CD4-positive, alpha-beta T cell (primary cell): ENCODE results near the gene WDR35. TPM values are rescaled to one million over a fixed set of nuclear protein-coding genes. Genes with fewer than 3 reads are reported as not detected.
"Not testable (repeated sequence)": the region's sequence is repeated elsewhere in the genome, so short reads cannot be mapped to it uniquely, and the experiment has no call there.

ENCODE experiments used
- ATAC-seq: fragments of 200-7000 bp; cut with Tn5 transposase; one replicate; pipeline ENCODE4 v1.10.0; 2022; ENCODE audit warnings: mild to moderate bottlenecking; ENCODE audit not compliant: poor library complexity
- CTCF ChIA-PET: fragments of 350-600 bp; sonication (Branson Sonifier 250); formaldehyde crosslinking; loops from one replicate; lab custom pipeline; 2021; ENCODE audit warnings: antibody characterized with exemption, inconsistent platforms; lab: Charles Lee
- POLR2A ChIA-PET: fragments of 350-600 bp; sonication (Branson Sonifier 250); formaldehyde crosslinking; loops from one replicate; lab custom pipeline; 2021; ENCODE audit warnings: antibody characterized with exemption, inconsistent platforms; lab: Charles Lee
- DNase-seq, 14 experiments: peaks; one replicate each; pipeline ENCODE4 v3.0.0-alpha.2; 2013 to 2020; ENCODE audit warnings: mixed read lengths in 2 of 14
- H3K27ac ChIP-seq, 2 donors: one replicate each; pipeline versions ENCODE4 v1.5.1 to v1.7.0; 2013; ENCODE audit warnings: low read length in 2 of 2, low read depth in 1 of 2, mild to moderate bottlenecking in 1 of 2
- H3K27me3 ChIP-seq, 2 experiments: 1 replicate in 1 of 2; 2 replicates in 1 of 2; pipeline versions ENCODE4 v1.6.1 to v1.7.0; 2013; ENCODE audit warnings: low read length in 2 of 2, control low read depth in 1 of 2, mild to moderate bottlenecking in 1 of 2, moderate library complexity in 1 of 2; ENCODE audit not compliant: insufficient read depth in 2 of 2, control insufficient read depth in 1 of 2
- H3K36me3 ChIP-seq: one replicate; pipeline ENCODE4 v1.6.1; 2013; ENCODE audit warnings: low read length, control low read depth; ENCODE audit not compliant: insufficient read depth
- H3K4me1 ChIP-seq: one replicate; pipeline ENCODE4 v1.6.1; 2013; ENCODE audit warnings: low read length, control low read depth; ENCODE audit not compliant: insufficient read depth
- H3K4me3 ChIP-seq: one replicate; pipeline ENCODE4 v1.5.1; 2013; ENCODE audit warnings: mild to moderate bottlenecking, low read length, moderate library complexity
- H3K9me3 ChIP-seq, 2 experiments: 1 replicate in 1 of 2; 2 replicates in 1 of 2; pipeline versions ENCODE4 v1.6.1 to v1.7.0; 2013; ENCODE audit warnings: low read length in 2 of 2, mild to moderate bottlenecking in 2 of 2, control low read depth in 1 of 2, moderate library complexity in 1 of 2; ENCODE audit not compliant: control insufficient read depth in 1 of 2, insufficient read depth in 1 of 2
- H3K27ac Mint-ChIP-seq: one replicate; pipeline ENCODE4 v1.8.0; 2020; ENCODE audit warnings: mixed read lengths
- H3K27me3 Mint-ChIP-seq: one replicate; pipeline ENCODE4 v1.8.0; 2021; ENCODE audit warnings: mixed read lengths
- H3K36me3 Mint-ChIP-seq: one replicate; pipeline ENCODE4 v1.8.0; 2021; ENCODE audit warnings: low read depth, mixed read lengths
- H3K4me1 Mint-ChIP-seq: one replicate; pipeline ENCODE4 v1.8.0; 2021; ENCODE audit warnings: low read depth, mixed read lengths
- H3K4me3 Mint-ChIP-seq: one replicate; pipeline ENCODE4 v1.8.0; 2020; ENCODE audit warnings: mild to moderate bottlenecking, mixed read lengths
- H3K9me3 Mint-ChIP-seq: one replicate; pipeline ENCODE4 v1.8.0; 2020; ENCODE audit warnings: mixed read lengths
- intact Hi-C, 2 experiments: fragments of 100-400 bp; cut with DNase I in 1 of 2; cut with micrococcal nuclease in 1 of 2; formaldehyde crosslinking; loops; one replicate each; pipeline versions ENCODE4 v1.15.1 to v1.9.0; 2023 to 2025; cut with DNase I, micrococcal nuclease
- total RNA-seq, 174 experiments: library from RNA in 2 of 174; stranded (reverse) in 2 of 174; gene quantifications; one replicate each; pipeline ENCODE4 v1.2.3 and lab custom pipeline; 2021 to 2026
- TF ChIP-seq, protein P1 (sequence below): fragments of 200-600 bp; IDR thresholded peaks from one replicate; pipeline ENCODE4 v1.8.0; 2022; ENCODE audit warnings: antibody characterized with exemption, mild to moderate bottlenecking

WDR35 gene
- total RNA-seq, 2 experiments from 2014 or later: 2.8 to 3.2 TPM

DNA sequence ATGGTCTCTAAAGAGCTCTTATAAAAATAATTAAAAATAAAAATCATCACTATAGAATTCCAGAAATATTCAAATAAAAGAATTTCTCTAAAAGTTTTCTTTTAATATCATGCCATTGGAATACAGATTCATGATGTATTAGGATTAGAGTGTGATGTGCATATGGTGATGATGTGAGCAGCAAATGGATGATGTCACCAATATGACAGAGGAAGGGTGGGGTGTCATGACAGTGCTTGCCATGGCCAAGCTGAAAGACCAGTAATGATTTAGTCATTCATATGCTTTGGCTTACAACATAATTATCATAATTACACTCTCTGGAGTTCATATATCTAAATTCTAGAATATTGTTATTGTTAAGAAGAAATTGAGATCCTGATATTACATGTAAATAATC is 60.7 kb downstream of the WDR35 start:
- H3K27me3 Mint-ChIP-seq: no peaks in the 10 kb centered on the region
- H3K4me1 Mint-ChIP-seq: no peaks in the 10 kb centered on the region
- TF ChIP-seq, protein P1, sequence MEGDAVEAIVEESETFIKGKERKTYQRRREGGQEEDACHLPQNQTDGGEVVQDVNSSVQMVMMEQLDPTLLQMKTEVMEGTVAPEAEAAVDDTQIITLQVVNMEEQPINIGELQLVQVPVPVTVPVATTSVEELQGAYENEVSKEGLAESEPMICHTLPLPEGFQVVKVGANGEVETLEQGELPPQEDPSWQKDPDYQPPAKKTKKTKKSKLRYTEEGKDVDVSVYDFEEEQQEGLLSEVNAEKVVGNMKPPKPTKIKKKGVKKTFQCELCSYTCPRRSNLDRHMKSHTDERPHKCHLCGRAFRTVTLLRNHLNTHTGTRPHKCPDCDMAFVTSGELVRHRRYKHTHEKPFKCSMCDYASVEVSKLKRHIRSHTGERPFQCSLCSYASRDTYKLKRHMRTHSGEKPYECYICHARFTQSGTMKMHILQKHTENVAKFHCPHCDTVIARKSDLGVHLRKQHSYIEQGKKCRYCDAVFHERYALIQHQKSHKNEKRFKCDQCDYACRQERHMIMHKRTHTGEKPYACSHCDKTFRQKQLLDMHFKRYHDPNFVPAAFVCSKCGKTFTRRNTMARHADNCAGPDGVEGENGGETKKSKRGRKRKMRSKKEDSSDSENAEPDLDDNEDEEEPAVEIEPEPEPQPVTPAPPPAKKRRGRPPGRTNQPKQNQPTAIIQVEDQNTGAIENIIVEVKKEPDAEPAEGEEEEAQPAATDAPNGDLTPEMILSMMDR: no peak
- Histone ChIP-seq H3K9me3 (peaks cover 6 to 27% of the 10 kb centered on the region in 2 experiments), H3K27ac (no peak overlapping the region), H3K4me1 (no peaks in the 10 kb centered on the region), H3K27me3 (no peaks in the 10 kb centered on the region), H3K36me3 (peaks cover 19% of the 10 kb centered on the region), H3K4me3 (no peak overlapping the region)
- intact Hi-C loops: no loop called here
- H3K4me3 Mint-ChIP-seq: no peak overlapping the region
- ATAC-seq: no peak
- no peak for DNase-seq
- no peak overlapping the region for H3K27ac Mint-ChIP-seq
- CTCF ChIA-PET: interaction anchor here (1.2 kb wide), 1 partner anchor 14 kb away, joined by 3 read pairs; no protein-coding TSS in a partner anchor
- H3K36me3 Mint-ChIP-seq: peaks cover 87% of the 10 kb centered on the region
- POLR2A ChIA-PET: no interaction called here
- peaks cover 11% of the 10 kb centered on the region for H3K9me3 Mint-ChIP-seq

DNA sequence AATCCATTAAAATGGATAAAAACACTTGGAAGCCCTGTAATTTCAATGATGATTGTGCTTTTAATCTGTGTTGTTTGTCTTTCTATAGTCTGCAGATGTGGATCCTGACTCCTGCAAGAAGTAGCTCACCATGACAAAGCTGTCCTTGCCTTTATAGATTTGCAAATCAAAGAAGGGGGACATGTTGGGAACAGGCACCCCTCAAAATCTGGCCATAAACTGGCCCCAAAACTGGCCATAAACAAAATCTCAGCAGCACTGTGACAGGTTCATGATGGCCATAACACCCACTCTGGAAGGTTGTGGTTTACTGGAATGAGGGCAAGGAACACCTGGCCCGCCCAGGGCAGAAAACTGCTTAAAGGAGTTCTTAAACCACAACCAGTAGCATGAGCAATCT is 62.1 kb downstream of the WDR35 start:
- POLR2A ChIA-PET: not testable (repeated sequence)

DNA sequence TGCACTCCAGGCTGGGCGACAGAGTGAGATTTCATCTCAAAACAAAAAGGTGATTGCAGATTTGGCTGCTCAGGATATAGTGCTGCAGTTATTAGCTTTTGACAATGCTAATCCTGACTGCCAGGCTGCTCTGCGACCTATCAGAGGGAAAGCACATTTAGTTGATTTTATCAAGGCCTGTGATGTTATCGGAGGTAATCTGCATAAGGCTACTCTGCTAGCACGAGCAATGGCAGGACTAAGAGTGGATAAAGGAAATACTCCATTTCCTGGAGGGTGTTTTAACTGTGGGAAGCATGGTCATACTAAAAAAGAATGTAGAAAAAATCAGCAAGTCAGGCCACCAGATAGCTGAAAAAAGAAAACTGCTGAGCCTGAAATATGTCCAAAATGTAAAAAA is 65.4 kb downstream of the WDR35 start:
- H3K27ac Mint-ChIP-seq, CTCF ChIA-PET, H3K27me3 Mint-ChIP-seq, H3K4me3 ChIP-seq, H3K36me3 ChIP-seq, H3K27ac ChIP-seq, H3K27me3 ChIP-seq, H3K4me3 Mint-ChIP-seq, POLR2A ChIA-PET, DNase-seq, H3K4me1 ChIP-seq, H3K4me1 Mint-ChIP-seq, intact Hi-C loops, ATAC-seq: not testable (repeated sequence)
- peaks cover 73% of the 10 kb centered on the region for H3K36me3 Mint-ChIP-seq
- H3K9me3 ChIP-seq: peaks cover 6 to 25% of the 10 kb centered on the region in 2 experiments
- H3K9me3 Mint-ChIP-seq: peaks cover 11% of the 10 kb centered on the region

More for the DNA sequence above, 62.1 kb downstream of the WDR35 start:
- H3K9me3 Mint-ChIP-seq: peaks cover 11% of the 10 kb centered on the region
- H3K4me3 Mint-ChIP-seq, H3K27me3 Mint-ChIP-seq, intact Hi-C loops, H3K4me1 ChIP-seq, H3K4me1 Mint-ChIP-seq, DNase-seq, H3K27me3 ChIP-seq, ATAC-seq, H3K27ac Mint-ChIP-seq, H3K4me3 ChIP-seq, H3K27ac ChIP-seq: not testable (repeated sequence)
- H3K36me3 ChIP-seq: peaks cover 19% of the 10 kb centered on the region
- peaks cover 84% of the 10 kb centered on the region for H3K36me3 Mint-ChIP-seq
- CTCF ChIA-PET: interaction anchor here (1.2 kb wide), 1 partner anchor 16 kb away, joined by 3 read pairs; no protein-coding TSS in a partner anchor
- H3K9me3 ChIP-seq: peaks cover 6 to 27% of the 10 kb centered on the region in 2 experiments

DNA sequence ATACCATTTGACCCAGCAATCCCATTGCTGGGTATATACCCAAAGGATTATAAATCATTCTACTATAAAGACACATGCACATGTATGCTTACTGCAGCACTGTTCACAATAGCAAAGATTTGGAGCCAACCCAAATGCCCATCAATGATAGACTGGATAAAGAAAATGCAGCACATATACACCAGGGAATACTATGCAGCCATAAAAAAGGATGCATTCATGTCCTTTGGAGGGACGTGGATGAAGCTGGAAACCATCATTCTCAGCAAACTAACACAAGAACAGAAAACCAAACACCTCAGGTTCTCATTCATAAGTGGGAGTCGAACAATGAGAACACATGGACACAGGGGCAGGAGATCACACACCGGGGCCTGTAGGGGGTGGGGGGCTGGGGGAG is 67.7 kb downstream of the WDR35 start:
- H3K4me1 Mint-ChIP-seq, H3K4me3 Mint-ChIP-seq, intact Hi-C loops, H3K9me3 Mint-ChIP-seq, H3K4me1 ChIP-seq, H3K27ac ChIP-seq, H3K27ac Mint-ChIP-seq, POLR2A ChIA-PET, CTCF ChIA-PET, H3K36me3 ChIP-seq, ATAC-seq, H3K27me3 Mint-ChIP-seq, H3K9me3 ChIP-seq, H3K4me3 ChIP-seq, DNase-seq, H3K27me3 ChIP-seq: not testable (repeated sequence)
- H3K36me3 Mint-ChIP-seq: peaks cover 52% of the 10 kb centered on the region
